ENCODE results near the gene ZNF578. TPM values are rescaled to one million over a fixed set of nuclear protein-coding genes. Genes with fewer than 3 reads are reported as not detected.

The ZNF578 gene
- total and polyA plus RNA-seq, 2 donors (not counting 1 experiment from before 2014, with no cell fraction given): 1.8 to 9.6 TPM

- Histone ChIP-seq H2AFZ (ENCODE audit: low read length) (no peak overlapping the region), H3K9ac (ENCODE audit: insufficient read depth, low read length) (no peak overlapping the region), H3K36me3 (ENCODE audit: control insufficient read depth, insufficient read depth, low read length) (peaks cover 6% of the 10 kb centered on the region), H3K27ac (ENCODE audit: insufficient read depth, low read length) (no peak overlapping the region), H3K4me2 (ENCODE audit: extremely low read depth, insufficient read depth, low read length) (no peak overlapping the region), H4K20me1 (ENCODE audit: control insufficient read depth, extremely low read depth, insufficient read depth, low read length) (no peaks in the 10 kb centered on the region), H3K79me2 (ENCODE audit: control insufficient read depth, insufficient read depth, low read length) (no peaks in the 10 kb centered on the region), H3K4me3 (replicated peaks in 1 of 4; ENCODE audit: control extremely low read depth in 1 of 4, insufficient read depth in 1 of 4, low read depth in 3 of 4, low read length in 4 of 4) (no peak overlapping the region), H3K27me3 (ENCODE audit: control insufficient read depth, insufficient read depth, low read length) (no peaks in the 10 kb centered on the region), H3K9me3 (ENCODE audit: control insufficient read depth, insufficient read depth, low read depth, low read length) (no peaks in the 10 kb centered on the region), H3K4me1 (ENCODE audit: control insufficient read depth, extremely low read depth, insufficient read depth, low read length) (no peaks in the 10 kb centered on the region)
- TF ChIP-seq CTCF (conservative IDR thresholded peaks at IDR 0.05 in 1 of 2, IDR thresholded peaks at IDR 0.05 in 1 of 2; ENCODE audit: low read depth in 1 of 2, low read length in 2 of 2): no peak
- TF ChIP-seq EZH2 (IDR thresholded peaks at IDR 0.05; ENCODE audit: low read length, missing control alignments): no peak
- DNase-seq (ENCODE audit: low read depth in 2 of 2): peak in 1 of 2 donors; percentile 2
Observed at GRCh38 chr19:52542984-52543664, 89.8 kb downstream of the ZNF578 start.

- no peak overlapping the region for H3K9ac ChIP-seq (ENCODE audit: insufficient read depth, low read length)
- H3K36me3 ChIP-seq (ENCODE audit: control insufficient read depth, insufficient read depth, low read length): peaks cover 8% of the 10 kb centered on the region
- peaks cover 9% of the 10 kb centered on the region for H3K9me3 ChIP-seq (ENCODE audit: control insufficient read depth, insufficient read depth, low read depth, low read length)
Observed at GRCh38 chr19:52554216-52554971, 101.0 kb downstream of the ZNF578 start.

More at GRCh38 chr19:52554216-52554971, 101.0 kb downstream of the ZNF578 start:
- Histone ChIP-seq H3K4me1 (ENCODE audit: control insufficient read depth, extremely low read depth, insufficient read depth, low read length) (no peaks in the 10 kb centered on the region), H3K27ac (ENCODE audit: insufficient read depth, low read length) (no peak overlapping the region), H3K4me2 (ENCODE audit: extremely low read depth, insufficient read depth, low read length) (no peak overlapping the region), H3K79me2 (ENCODE audit: control insufficient read depth, insufficient read depth, low read length) (no peaks in the 10 kb centered on the region), H4K20me1 (ENCODE audit: control insufficient read depth, extremely low read depth, insufficient read depth, low read length) (no peaks in the 10 kb centered on the region), H3K4me3 (replicated peaks in 1 of 4; ENCODE audit: control extremely low read depth in 1 of 4, insufficient read depth in 1 of 4, low read depth in 3 of 4, low read length in 4 of 4) (no peak overlapping the region), H2AFZ (ENCODE audit: low read length) (no peak overlapping the region), H3K27me3 (ENCODE audit: control insufficient read depth, insufficient read depth, low read length) (no peaks in the 10 kb centered on the region)
- no peak for DNase-seq (ENCODE audit: low read depth in 2 of 2)
- TF ChIP-seq CTCF (conservative IDR thresholded peaks at IDR 0.05 in 1 of 2, IDR thresholded peaks at IDR 0.05 in 1 of 2; ENCODE audit: low read depth in 1 of 2, low read length in 2 of 2) (no peak), EZH2 (IDR thresholded peaks at IDR 0.05; ENCODE audit: low read length, missing control alignments) (no peak)
